ENCODE data around the gene KLHL3. TPM values are rescaled to one million over a fixed set of nuclear protein-coding genes. Genes with fewer than 3 reads are reported as not detected.

The KLHL3 gene
- total and polyA plus RNA-seq, 2 donors (not counting 3 experiments of a cell fraction or from before 2014, with no cell fraction given): 8.8 to 13.6 TPM

GRCh38 chr5:137736496-137736895, 607 bp upstream of the KLHL3 start:
- Histone ChIP-seq H3K36me3 (ENCODE audit: control insufficient read depth in 2 of 2, extremely low read depth in 1 of 2, insufficient read depth in 2 of 2, low read length in 2 of 2) (no peaks in the 10 kb centered on the region), H3K27ac (ENCODE audit: insufficient read depth, low read depth, low read length) (no peak overlapping the region), H3K9me3 (replicated peaks; ENCODE audit: control insufficient read depth, insufficient read depth, low read length) (no peaks in the 10 kb centered on the region), H3K4me2 (ENCODE audit: insufficient read depth, low read length) (peak overlapping the region; percentile 95), H3K9ac (replicated peaks; ENCODE audit: extremely low read depth, insufficient read depth, low read length) (no peak overlapping the region), H3K4me1 (ENCODE audit: control insufficient read depth, extremely low read depth, insufficient read depth, low read length) (peaks cover 40% of the 10 kb centered on the region), H3K79me2 (ENCODE audit: control insufficient read depth, insufficient read depth, low read length) (no peaks in the 10 kb centered on the region), H3K4me3 (replicated peaks in 1 of 3; ENCODE audit: insufficient read depth in 1 of 3, low read depth in 1 of 3, low read length in 3 of 3) (no peak overlapping the region), H4K20me1 (replicated peaks; ENCODE audit: control insufficient read depth, extremely low read depth, insufficient read depth, low read length) (no peaks in the 10 kb centered on the region), H3K27me3 (ENCODE audit: control insufficient read depth in 2 of 2, insufficient read depth in 2 of 2, low read length in 2 of 2) (no peaks in the 10 kb centered on the region), H2AFZ (ENCODE audit: low read depth, low read length) (no peak overlapping the region), H3K9me1 (replicated peaks; ENCODE audit: control insufficient read depth, extremely low read depth, insufficient read depth, low read length) (no peaks in the 10 kb centered on the region)
- ChIA-PET CTCF (interaction anchor here (1.0 to 8.7 kb wide), 13 partner anchors 9 to 107 kb away, joined by 3 to 226 read pairs (median 9); partner anchors contain the start of gene HNRNPA0), POLR2A (interaction anchor here (1.4 kb wide), 1 partner anchor 12 kb away, joined by 3 read pairs; no protein-coding TSS in a partner anchor)
- DNase-seq (ENCODE audit: low read depth, low spot score): no peak
- intact Hi-C loops (cut with micrococcal nuclease) (loop anchor here (1.0 to 5.0 kb wide), 3 partner anchors 16 to 174 kb away; no protein-coding TSS in a partner anchor), dilution Hi-C loops (cut with MboI; ENCODE audit: extremely low pct_ligation_motif_present, low sequenced_read_pairs) (no loop called here)
- FAIRE-seq: no peak
- no TSS peak for BruUV-seq (replicated peaks)
- TF ChIP-seq POLR2AphosphoS5 (IDR thresholded peaks at IDR 0.05; ENCODE audit: insufficient read depth, low read depth, low read length): no peak
- TF ChIP-seq, protein P1, sequence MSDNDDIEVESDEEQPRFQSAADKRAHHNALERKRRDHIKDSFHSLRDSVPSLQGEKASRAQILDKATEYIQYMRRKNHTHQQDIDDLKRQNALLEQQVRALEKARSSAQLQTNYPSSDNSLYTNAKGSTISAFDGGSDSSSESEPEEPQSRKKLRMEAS (IDR thresholded peaks at IDR 0.05; ENCODE audit: insufficient read depth, insufficient read length): no peak
- no peak for TF ChIP-seq FOS (IDR thresholded peaks at IDR 0.05; ENCODE audit: borderline replicate concordance, insufficient read depth, low read length)
- TF ChIP-seq JUN (IDR thresholded peaks at IDR 0.05; ENCODE audit: borderline replicate concordance, insufficient read depth, insufficient read length, low read depth): no peak
- no peak for TF ChIP-seq EZH2 (IDR thresholded peaks at IDR 0.05; ENCODE audit: borderline replicate concordance, low read depth, low read length, severe bottlenecking)
- no peak for TF ChIP-seq POLR2A (IDR thresholded peaks at IDR 0.05; ENCODE audit: low read depth, low read length)
- TF ChIP-seq, protein P2, sequence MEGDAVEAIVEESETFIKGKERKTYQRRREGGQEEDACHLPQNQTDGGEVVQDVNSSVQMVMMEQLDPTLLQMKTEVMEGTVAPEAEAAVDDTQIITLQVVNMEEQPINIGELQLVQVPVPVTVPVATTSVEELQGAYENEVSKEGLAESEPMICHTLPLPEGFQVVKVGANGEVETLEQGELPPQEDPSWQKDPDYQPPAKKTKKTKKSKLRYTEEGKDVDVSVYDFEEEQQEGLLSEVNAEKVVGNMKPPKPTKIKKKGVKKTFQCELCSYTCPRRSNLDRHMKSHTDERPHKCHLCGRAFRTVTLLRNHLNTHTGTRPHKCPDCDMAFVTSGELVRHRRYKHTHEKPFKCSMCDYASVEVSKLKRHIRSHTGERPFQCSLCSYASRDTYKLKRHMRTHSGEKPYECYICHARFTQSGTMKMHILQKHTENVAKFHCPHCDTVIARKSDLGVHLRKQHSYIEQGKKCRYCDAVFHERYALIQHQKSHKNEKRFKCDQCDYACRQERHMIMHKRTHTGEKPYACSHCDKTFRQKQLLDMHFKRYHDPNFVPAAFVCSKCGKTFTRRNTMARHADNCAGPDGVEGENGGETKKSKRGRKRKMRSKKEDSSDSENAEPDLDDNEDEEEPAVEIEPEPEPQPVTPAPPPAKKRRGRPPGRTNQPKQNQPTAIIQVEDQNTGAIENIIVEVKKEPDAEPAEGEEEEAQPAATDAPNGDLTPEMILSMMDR (IDR thresholded peaks at IDR 0.05; ENCODE audit: extremely low read depth in 1 of 2, insufficient read depth in 1 of 2, low read depth in 1 of 2, low read length in 2 of 2): no peak

Measured in endothelial cell of umbilical vein (primary cell).